HG03342 (cell line): Measurements from ENCODE around the gene TEX29.

Experiments
- ATAC-seq: cut with Tn5 transposase; IDR thresholded peaks from one replicate; pipeline ENCODE4 v1.9.1; 2021; ENCODE audit warnings: mild to moderate bottlenecking, moderate library complexity; ENCODE audit not compliant: unreplicated experiment

TEX29 gene

DNA sequence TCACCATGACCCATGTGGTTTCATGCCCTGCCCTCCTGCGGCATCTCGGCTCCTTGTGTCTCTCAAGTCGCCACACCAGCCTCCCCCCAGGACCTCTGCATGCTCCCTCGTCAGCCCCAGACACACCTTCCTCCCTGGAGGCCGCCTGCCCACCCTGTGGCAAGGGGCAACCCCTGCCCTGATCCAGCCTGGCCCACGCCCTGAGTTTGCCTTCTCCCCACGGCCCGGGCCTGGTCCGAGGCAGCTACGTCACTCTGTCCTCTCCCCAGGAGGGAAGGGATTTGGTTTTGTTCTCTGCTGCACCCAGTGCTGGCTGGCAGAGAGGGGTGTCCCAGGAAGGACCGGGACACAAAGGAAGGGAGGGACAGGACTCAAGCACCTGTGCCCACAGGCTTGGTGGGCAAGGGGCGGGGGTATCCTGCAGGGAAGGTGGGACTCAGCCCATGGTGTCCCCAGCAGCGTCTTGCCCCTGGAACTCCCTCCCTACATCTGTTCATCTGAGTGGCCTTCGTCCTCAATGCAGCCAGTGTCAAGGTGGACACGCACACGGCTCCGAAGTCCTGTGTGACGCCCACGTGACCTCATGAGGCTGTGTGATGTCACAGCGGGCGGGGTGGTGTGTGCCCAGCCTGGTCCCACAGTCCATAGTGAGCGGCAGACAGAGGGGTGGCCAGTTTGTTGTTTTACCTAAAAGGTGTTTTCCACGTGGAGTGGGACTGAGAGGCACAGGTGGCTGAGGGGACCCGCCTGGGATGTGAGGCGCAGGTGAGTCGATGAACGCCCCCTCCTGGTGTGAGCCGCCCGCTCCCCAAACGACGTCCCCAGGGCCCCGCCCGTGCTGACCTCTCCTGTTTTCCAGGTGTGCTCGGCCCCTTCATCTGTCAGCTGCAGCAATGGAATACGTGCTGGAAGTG, at the start of gene TEX29:
TSS of gene TEX29 (plus strand) at position 645 of the 914 bp plus-strand sequence. CDS start at position 894, 249 bp downstream.
- no peak for ATAC-seq

GRCh38 chr13:111270765-111271698, 49.4 kb upstream of the TEX29 start:
- ATAC-seq, result no peak

- ATAC-seq, result no peak
Measured at GRCh38 chr13:111272117-111272516, 48.3 kb upstream of the TEX29 start.

DNA sequence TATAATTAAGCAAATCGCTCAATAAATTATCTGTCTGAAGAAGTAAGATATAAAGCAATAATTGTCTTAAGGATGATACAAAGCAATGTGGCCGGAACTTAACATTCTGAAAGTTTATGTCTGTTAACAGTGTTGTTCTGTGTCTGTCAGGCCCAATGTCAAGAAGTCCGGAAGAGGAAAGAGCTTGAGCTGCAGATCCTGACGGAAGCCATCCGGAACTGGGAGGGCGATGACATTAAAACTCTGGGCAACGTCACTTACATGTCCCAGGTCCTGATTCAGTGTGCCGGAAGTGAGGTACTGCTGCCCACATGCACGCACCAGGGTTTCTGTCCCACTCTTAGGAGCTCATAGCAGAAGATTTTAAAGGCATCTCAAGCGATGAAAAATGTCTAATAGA, 45.1 kb upstream of the TEX29 start:
- no peak for ATAC-seq

- no peak for ATAC-seq
Measured at GRCh38 chr13:111275995-111276618, 44.3 kb upstream of the TEX29 start.

GRCh38 chr13:111278258-111278657, 42.2 kb upstream of the TEX29 start:
- ATAC-seq, result no peak

- no peak for ATAC-seq
Measured at GRCh38 chr13:111278743-111279652, 41.4 kb upstream of the TEX29 start.

DNA sequence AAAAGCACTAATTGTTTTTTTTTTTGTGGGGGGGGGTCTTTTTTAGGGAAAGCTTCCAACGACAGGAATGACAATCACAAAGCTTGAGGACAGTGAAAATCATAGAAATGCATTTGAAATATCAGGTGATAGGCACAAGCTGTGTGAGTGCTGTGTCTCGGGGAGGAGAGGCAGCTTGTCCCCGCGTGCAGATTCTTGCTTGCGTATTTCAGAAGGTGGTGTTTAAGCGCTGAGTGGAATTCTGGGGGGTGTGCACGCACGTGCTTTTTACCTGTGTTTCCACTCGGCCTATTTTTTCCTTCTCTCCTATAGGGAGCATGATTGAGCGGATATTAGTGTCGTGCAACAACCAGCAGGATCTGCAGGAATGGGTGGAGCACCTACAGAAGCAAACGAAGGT, 40.2 kb upstream of the TEX29 start:
- no peak for ATAC-seq

- no peak for ATAC-seq
Measured at GRCh38 chr13:111280681-111281585, 39.5 kb upstream of the TEX29 start.

GRCh38 chr13:111281751-111282311, 38.6 kb upstream of the TEX29 start:
- no peak for ATAC-seq

- ATAC-seq, result no peak
Measured at GRCh38 chr13:111282425-111282824, 38.0 kb upstream of the TEX29 start.

GRCh38 chr13:111282997-111283396, 37.4 kb upstream of the TEX29 start:
- ATAC-seq, result no peak

GRCh38 chr13:111283457-111283856, 37.0 kb upstream of the TEX29 start:
- no peak for ATAC-seq

DNA sequence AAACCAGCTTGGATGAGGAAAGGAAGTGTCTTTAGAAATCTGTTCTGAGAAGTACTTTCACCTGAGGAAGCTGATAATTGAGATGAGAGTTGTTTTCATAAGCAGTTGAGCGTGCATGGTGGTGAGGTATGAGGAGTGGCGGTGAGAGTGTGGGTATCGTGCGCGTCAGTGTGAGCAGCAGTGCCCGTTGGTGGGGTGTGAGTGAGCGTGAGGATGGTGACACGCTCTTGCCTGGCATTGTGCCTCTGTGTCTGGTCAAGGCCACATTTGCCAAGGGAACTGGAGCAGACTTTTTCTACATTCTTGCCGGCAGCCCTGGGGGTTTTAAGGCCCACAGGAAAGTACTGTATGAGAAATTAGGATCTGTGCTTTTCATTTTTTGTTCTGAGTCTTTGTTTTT, 36.5 kb upstream of the TEX29 start:
- no peak for ATAC-seq

- no peak for ATAC-seq
Measured at GRCh38 chr13:111284565-111284964, 35.9 kb upstream of the TEX29 start.

DNA sequence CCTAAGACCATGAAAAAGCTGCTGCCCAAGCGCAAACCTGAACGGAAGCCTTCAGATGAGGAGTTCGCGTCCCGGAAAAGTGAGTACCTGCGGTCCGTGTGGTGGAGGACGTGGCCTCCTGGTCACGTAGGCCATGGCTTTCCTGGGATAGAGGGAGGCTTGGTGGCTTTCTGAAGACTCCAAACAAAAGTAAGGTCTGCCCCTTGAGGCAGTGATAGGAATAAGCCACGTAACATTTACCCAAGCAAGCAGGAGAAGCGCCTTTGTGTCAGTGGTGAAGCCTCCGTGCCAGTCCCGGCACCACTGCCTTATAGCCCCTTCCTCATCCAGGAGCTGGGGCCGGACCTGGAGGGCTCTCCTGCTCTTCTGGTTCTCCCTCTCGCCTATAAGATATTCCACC, 34.3 kb upstream of the TEX29 start:
- ATAC-seq, result no peak

DNA sequence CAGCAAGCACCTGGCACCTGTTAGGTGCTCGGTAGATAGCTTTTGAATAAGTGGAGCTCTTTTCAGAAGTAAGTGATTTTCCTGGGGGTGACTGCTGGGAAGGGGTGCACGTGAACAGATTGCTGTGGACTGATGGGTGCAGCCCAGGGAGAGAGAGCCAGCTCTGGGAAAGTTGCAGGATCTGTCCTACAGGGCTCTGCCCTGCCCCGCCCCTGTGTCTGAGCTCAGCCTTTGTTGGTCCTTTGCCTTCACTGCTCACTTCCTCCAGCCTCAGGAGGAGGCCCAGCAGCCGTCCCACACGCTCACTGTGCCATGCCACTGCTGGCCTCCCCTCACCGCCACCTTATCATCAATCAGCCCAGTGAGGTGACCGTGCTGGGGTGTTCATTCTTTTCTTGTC, 33.7 kb upstream of the TEX29 start:
- no peak for ATAC-seq

DNA sequence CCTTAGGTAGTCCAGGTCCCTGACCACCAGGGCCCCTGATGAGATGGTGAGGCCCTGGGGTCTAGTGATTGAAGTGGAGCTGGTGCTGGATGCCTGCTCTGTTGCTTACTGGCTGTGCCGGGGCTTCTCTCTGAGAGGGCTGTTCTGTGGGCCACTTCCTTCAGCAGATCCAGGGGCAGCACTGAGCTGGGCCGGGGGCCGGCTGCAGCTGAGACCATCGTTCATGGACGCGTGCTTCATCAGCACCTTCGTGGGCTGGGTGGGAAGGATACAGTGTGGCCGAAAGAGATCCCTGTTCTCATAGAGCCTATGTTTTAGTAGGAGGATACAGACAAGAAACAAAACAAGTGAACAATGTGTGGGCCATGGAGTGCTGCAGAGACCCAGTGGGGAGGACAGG, 33.2 kb upstream of the TEX29 start:
- no peak for ATAC-seq

DNA sequence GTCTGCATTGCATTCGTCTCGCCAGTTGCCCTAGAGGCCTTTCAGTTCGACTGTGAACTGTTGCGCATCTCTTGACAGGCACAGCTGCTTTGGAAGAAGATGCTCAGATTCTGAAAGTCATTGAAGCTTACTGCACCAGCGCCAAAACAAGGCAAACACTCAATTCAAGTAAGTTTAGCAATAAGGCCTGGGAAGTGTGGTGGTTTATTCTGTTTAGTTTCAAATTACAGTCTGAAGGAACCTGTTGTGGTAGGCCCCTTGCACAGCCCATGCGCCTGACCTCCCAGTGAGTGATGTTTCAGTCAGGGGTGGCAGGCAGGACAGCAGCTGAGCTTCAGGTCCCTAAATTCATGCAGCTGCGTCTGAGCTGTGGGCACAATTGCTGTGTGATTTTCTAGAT, 32.2 kb upstream of the TEX29 start:
- no peak for ATAC-seq
